HG02588 (cell line): ENCODE data around the gene PUDP.
"Not testable (repeated sequence)": the region's sequence is repeated elsewhere in the genome, so short reads cannot be mapped to it uniquely, and the experiment has no call there.

Experiments used
- ATAC-seq: cut with Tn5 transposase; IDR thresholded peaks from one replicate; pipeline ENCODE4 v1.9.1; 2021; ENCODE audit warnings: mild to moderate bottlenecking, moderate library complexity; ENCODE audit not compliant: unreplicated experiment

The PUDP gene

DNA sequence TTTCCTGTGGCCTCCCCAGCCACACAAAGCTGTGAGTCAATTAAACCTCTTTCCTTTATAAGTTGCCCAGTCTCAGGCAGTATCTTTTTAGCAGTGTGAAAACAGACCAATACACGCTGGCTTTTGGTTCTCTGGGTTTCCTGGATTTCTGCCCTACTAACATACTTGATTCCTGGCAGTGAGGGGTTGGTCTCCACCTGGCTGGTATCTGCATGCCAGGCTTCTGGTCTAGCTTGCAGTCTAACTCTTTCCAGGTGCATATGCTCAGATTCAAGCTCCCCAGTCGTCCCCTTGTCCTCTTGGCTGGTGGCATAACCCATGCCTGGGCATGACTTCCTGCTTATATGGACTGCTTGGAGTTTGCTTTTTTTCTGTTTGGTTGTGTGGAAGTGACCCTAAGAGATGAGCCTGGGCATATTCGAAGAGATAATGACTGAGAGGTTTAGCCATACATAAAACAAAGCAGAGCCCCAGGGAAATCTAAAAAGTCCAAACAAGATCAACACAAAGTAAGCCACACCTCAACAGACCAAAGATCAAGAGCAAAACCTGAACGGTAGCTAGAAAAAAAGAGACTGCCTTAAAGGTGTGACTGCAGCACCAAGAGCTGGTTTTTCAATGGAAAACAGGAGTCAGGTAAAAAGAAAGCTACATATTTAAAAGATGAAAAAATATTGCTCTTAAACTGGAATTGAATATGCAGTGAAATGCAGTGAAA, 102.6 kb downstream of the PUDP start:
- ATAC-seq, result no peak

DNA sequence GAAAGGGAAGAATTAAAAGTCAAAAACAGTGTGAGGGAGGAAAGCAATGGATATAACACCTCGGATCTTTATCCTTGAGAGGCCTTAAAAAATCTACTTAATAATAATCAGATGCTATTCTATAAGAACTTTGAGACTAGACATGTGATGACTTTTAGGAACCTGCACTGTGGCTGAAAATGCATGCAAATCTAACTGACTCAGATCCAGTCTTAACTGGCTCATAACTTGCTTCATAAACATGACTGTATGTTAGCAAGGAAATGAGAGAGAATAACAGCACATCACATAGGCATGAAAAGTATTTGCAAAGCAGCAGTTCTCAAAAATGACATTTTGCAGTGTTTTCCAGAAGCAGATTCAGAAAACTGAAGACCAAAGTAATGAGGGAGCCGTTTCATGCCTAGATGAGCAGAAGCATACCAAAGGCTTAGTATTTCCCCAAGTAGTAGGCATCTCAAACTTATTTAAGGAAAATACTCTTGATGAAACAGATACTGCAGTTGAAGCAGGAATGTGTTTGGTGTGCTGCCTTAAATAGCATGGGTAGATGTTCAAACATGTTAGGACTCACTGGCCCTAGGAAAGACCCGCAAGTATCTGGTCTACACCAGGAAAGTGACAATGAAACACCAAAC, 104.0 kb downstream of the PUDP start:
- not testable (repeated sequence) for ATAC-seq

DNA sequence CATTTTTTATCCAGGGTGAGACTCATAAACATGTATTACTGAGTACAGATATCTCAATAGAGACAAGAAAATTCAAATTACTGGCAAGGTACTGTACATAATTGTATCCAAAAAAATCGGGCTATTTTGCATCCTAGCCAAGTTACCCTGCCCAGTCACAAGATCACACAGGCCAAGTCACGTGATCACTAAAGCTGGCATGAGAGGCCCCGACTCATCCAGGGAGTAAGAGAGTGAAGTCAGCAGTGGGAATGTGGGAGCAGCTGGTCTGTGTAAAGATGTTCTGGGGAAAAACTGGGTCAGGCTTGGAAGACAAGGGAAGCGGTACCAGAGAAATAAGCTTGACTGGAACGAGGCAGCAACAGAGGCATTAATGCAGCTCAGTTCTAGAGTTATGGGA, 119.7 kb downstream of the PUDP start:
- no peak for ATAC-seq

DNA sequence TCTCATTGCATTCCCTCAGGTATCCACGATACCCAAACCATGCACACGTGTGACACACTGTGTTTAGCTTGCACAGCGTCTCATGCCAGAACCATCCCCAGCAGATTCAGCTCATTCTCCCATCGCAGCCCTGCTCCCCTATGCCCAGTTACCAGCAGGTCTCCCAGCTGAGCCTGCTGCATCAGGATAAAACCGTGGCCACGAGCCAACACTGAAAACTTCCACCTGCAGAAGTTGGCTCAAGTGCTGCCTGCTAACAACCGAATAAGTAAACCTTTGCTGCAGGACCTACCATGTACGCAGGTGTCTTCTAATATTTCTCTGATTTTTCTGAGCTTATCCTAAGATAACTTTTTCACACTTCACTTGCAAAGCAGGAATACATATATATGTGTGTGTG, 120.9 kb downstream of the PUDP start:
- ATAC-seq, result no peak

DNA sequence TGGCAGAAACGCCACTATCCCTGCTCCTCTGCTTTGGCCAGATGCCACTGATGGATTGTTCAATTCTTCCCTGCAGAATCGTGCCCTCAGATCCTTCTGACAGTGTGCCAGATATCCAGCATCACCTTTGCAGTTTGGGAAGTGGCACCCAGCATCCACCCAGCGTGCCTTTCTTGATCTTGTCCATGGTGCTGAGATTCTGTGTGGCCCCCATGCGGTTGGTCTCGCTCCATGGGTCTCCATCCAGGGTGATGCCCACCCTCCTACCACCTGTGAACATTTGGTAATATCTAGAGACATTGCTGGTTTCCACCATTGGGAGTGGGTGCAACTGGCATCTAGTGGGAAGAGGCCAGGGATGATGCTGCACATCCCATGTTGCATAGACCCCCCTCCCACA, 121.6 kb downstream of the PUDP start:
- not testable (repeated sequence) for ATAC-seq

DNA sequence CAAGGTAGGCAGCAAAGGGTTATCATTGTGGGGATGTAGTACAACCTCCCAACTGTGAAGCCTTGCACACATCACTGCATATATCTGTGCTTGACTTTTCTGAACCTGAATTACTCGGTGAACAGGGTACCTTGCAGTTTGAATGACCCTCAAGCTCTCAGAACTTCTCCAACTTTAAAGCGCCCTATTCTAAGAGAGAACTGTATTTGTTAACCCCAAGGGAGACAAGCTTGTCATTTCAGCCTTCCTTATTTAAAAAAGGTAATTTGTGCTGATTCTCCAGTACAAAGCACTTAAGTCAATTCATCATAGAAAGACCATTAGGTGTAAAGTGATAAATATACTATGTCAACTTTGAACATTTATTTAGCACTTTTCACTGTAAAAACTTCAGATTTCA, 122.5 kb downstream of the PUDP start:
- no peak for ATAC-seq

DNA sequence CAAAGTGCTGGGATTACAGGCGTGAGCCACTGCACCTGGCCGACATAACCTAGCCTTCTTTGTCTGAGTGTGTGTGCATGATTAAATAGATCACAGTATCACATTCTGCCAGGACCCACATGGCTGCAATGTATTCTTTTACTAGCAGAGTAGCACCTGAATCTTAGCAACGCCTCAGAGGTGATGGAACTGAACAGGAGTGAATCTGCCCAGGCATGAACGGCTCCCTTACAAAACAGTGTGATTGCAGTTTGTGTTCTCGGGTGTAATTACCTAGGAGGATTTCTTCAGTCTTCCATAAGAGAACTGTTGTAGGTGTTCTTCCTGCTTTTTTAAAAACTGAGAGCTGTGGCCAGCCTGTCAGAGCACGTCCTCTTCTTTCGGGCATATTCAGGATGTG, 123.1 kb downstream of the PUDP start:
- ATAC-seq, result no peak

DNA sequence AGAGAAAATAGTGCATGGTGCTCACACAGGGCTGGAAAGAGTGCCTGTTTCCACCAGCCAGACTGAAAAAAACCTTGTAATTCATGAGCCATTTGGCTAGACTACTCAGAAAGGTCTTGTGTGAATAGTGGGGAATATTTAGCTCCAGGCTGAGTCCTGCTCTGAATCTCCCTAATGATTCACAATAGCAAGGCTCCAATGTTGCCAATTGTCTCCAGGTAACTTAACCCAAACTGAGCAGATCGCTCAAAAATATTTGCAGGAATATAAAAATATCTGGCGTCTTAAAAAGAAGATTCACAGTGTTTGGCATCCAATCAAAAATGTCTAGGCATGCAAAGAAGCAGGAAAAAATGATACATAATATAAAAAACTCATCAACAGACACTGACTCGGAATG, 125.0 kb downstream of the PUDP start:
- ATAC-seq, result not testable (repeated sequence)

DNA sequence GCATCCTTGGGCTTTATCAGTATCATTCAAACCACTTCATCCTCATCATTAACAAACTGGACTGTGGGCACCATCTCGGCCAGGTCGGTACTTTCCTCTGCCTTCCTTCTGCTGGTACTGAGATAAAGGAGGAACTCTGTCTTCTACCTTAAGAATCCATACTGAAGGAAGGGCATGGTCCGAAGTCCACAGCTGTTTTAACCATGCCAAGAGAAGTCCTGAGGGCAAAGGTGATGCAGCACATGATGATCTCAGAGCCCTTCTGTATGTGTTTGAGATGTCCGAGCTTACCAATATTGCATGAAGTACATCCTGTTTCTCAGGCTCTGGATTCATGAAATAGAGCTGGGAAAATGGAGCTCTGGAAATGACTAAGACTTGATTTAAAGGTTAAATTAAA, 126.0 kb downstream of the PUDP start:
- ATAC-seq, result no peak

DNA sequence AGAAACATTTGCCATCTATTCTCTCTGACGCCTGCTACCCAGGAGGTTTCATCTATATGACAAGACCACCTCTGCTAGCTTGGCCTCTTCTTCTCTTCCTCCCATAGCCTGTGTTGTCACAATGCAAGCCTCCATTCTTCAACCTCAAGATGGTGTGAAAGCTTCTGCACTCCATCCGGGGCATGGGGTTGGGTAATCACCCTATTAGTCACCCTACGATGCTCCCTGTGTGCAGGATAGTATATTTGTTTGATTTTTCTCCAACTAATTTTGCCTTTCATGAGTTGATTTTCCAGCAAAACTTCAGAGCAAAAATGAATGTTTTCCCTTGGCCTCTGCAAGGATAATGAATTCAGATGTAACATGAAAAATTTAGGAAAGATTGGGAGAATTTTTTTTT, 128.4 kb downstream of the PUDP start:
- no peak for ATAC-seq

DNA sequence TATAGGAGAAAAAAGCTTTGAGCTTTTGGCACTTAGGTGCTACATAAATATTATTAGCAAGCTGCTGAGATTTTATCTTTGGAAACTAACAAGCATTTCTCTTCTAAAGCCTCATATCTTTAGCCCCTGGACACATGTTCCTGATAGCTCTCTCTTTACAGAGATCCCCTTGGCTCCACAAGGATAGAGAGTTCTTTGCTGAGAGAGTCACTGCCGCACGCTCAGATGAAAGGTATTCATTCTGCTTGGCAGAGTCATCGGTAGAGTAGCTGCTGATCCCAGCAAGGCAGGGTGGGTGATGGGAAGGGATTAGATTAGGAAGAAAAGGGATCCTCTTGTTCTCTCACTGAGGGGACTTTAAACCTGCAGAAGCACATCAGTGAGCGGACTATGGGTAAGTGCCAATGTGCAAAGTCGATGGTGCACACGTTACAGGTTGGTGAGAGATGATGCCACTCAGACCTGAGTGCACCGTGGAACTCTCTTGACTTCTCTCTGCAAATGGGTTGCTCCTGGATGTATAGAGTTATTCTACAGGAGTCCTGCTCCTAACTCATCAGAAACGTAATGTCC, 135.6 kb downstream of the PUDP start:
- not testable (repeated sequence) for ATAC-seq

DNA sequence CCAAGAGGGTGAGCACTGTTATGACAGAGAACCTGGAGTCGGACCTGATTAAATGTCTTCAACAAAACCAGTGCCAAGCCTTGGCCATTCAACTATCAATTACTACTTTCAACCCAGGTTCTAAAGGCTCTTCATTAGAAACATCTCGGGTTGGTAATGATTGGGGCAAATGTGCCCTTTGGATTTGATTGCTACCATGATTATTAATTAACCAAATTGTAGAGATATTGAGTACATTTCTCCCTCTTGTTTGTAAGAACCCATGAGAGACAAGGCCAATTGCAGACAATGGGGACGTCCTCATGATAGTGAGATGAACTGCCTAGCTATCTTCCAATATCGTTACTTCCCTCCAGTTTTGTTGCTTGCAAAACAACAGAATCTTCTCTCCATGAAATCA, 137.1 kb downstream of the PUDP start:
- ATAC-seq, result not testable (repeated sequence)

DNA sequence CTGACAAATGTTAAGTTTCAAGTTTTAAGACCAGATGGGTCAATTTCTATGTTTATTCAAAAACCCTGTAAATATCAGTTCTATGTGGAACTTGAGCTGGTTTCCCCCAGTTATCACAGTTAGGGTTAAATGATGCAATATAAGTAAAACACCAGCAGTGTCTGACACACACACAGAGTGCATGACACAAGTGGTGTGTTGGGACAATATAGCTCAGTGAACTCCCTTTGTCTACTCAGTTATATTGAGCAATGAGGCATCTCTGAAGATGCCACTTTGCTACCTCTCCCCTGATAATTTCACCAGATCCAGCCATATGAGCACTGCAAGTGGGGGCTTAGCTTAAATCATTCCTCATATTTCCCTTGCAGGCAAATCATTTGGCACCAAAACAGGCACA, 140.6 kb downstream of the PUDP start:
- ATAC-seq, result not testable (repeated sequence)
